HepG2 (cell line): ENCODE measurements around the gene IGFLR1.

Experiments
- ARNTL ChIP-seq: sonication (generic); formaldehyde crosslinking; IDR thresholded peaks from 2 replicates; pipeline ENCODE4 v1.4.0; 2020; ENCODE audit warnings: mild to moderate bottlenecking, missing genetic modification reagents
- CTCF ChIP-seq: sonication (generic); formaldehyde crosslinking; IDR thresholded peaks from 2 replicates; pipeline ENCODE4 v1.5.0; 2020; ENCODE audit warnings: mild to moderate bottlenecking, missing genetic modification reagents, moderate library complexity
- FOXA1 ChIP-seq, 2 experiments: fragments of 450-650 bp in 1 of 2; sonication (generic) in 1 of 2; formaldehyde crosslinking in 1 of 2; IDR thresholded peaks; 2 replicates each; pipeline versions ENCODE4 v1.4.0 to v1.6.1; 2016 to 2020; ENCODE audit warnings: missing genetic modification reagents in 1 of 2
- FOXJ3 ChIP-seq: sonication (generic); formaldehyde crosslinking; IDR thresholded peaks from 2 replicates; pipeline ENCODE4 v1.4.0; 2020; ENCODE audit warnings: missing genetic modification reagents, mild to moderate bottlenecking, borderline replicate concordance
- HDAC6 ChIP-seq: fragments of 200-600 bp; sonication (generic); IDR thresholded peaks from 2 replicates; pipeline ENCODE4 v1.7.0; 2017; ENCODE audit warnings: mild to moderate bottlenecking, antibody characterized with exemption, low read length, low read depth
- HOXA9 ChIP-seq: sonication (generic); formaldehyde crosslinking; IDR thresholded peaks from 2 replicates; pipeline ENCODE4 v1.8.1; 2022; ENCODE audit warnings: missing genetic modification reagents, mild to moderate bottlenecking, moderate library complexity, borderline replicate concordance
- MYC ChIP-seq: sonication (generic); formaldehyde crosslinking; IDR thresholded peaks from 2 replicates; pipeline ENCODE4 v1.9.0; 2021; ENCODE audit warnings: missing genetic modification reagents, borderline replicate concordance
- NCOA5 ChIP-seq: sonication (generic); formaldehyde crosslinking; IDR thresholded peaks from 2 replicates; pipeline ENCODE4 v1.4.0; 2020; ENCODE audit warnings: missing genetic modification reagents
- NCOR1 ChIP-seq: fragments of 200-600 bp; sonication (generic); IDR thresholded peaks from 2 replicates; pipeline ENCODE4 v1.7.0; 2017; ENCODE audit warnings: antibody characterized with exemption, low read length, borderline replicate concordance
- RELA ChIP-seq: sonication (generic); formaldehyde crosslinking; IDR thresholded peaks from 2 replicates; pipeline ENCODE4 v1.4.0; 2020; ENCODE audit warnings: missing genetic modification reagents
- REXO4 ChIP-seq: sonication (generic); formaldehyde crosslinking; IDR thresholded peaks from 2 replicates; pipeline ENCODE4 v1.8.0; 2022; ENCODE audit warnings: missing genetic modification reagents, mild to moderate bottlenecking, borderline replicate concordance
- TAF15 ChIP-seq: fragments of 200-400 bp; formaldehyde crosslinking; IDR thresholded peaks from one replicate; pipeline ENCODE4 v1.6.1; 2018; ENCODE audit warnings: mild to moderate bottlenecking, low read depth, low read length; ENCODE audit not compliant: poor library complexity, severe bottlenecking
- YEATS4 ChIP-seq: sonication (generic); formaldehyde crosslinking; IDR thresholded peaks from 2 replicates; pipeline ENCODE4 v1.4.0; 2020; ENCODE audit warnings: missing genetic modification reagents, borderline replicate concordance
- TF ChIP-seq, protein P1 (sequence below): sonication (generic); formaldehyde crosslinking; IDR thresholded peaks from 2 replicates; pipeline ENCODE4 v1.4.0; 2020; ENCODE audit warnings: missing genetic modification reagents, borderline replicate concordance

DNA sequence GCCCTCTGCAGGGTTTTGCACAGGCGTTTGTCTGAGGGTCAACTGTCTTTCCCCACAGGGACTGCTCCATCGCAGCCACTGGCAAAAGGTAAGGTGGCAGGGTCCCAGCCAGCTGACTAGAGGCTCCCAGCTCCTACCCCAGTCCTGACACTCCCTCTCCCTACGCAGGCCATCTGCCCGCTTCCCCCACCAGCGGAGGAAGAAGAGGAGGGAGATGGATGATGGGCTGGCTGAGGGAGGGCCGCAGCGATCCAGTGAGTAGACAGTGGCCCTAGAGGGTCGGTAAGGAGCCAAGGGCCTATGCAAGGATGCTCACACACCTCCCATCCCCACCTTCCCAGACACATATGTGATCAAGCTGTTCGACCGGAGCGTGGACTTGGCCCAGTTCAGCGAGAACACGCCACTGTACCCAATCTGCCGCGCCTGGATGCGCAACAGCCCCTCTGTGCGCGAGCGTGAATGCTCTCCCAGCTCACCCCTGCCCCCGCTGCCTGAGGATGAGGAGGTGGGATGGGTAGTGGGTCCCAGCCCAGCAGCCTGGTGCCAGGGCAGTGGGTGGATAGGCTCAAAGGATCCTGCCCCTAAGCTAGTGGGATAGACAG is 10.6 kb upstream of the IGFLR1 start:
- TF ChIP-seq FOXJ3 (CRISPR knock-in tag) (no peak), HDAC6 (no peak), ARNTL (CRISPR knock-in tag) (no peak), YEATS4 (CRISPR knock-in tag) (no peak), MYC (CRISPR knock-in tag) (no peak), TAF15 (no peak), FOXA1 (IDR thresholded peaks at IDR 0.05) (no peak), FOXA1 (CRISPR knock-in tag; IDR thresholded peaks at IDR 0.05) (no peak), CTCF (CRISPR knock-in tag) (no peak), NCOR1 (no peak), HOXA9 (no peak), REXO4 (no peak), NCOA5 (CRISPR knock-in tag) (no peak), RELA (CRISPR knock-in tag) (no peak)
- TF ChIP-seq, protein P1, sequence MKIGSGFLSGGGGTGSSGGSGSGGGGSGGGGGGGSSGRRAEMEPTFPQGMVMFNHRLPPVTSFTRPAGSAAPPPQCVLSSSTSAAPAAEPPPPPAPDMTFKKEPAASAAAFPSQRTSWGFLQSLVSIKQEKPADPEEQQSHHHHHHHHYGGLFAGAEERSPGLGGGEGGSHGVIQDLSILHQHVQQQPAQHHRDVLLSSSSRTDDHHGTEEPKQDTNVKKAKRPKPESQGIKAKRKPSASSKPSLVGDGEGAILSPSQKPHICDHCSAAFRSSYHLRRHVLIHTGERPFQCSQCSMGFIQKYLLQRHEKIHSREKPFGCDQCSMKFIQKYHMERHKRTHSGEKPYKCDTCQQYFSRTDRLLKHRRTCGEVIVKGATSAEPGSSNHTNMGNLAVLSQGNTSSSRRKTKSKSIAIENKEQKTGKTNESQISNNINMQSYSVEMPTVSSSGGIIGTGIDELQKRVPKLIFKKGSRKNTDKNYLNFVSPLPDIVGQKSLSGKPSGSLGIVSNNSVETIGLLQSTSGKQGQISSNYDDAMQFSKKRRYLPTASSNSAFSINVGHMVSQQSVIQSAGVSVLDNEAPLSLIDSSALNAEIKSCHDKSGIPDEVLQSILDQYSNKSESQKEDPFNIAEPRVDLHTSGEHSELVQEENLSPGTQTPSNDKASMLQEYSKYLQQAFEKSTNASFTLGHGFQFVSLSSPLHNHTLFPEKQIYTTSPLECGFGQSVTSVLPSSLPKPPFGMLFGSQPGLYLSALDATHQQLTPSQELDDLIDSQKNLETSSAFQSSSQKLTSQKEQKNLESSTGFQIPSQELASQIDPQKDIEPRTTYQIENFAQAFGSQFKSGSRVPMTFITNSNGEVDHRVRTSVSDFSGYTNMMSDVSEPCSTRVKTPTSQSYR, result no peak
